SK-N-SH (cell line): ENCODE measurements around the gene DPEP2NB. TPM values are rescaled to one million over a fixed set of nuclear protein-coding genes. Genes with fewer than 3 reads are reported as not detected.

Experiments
- CTCF ChIA-PET: fragments of 300-600, 350-600 bp; formaldehyde crosslinking; extraction: SDS; loops from one replicate; lab custom pipeline; 2021; lab: Yijun Ruan, JAX
- POLR2A ChIA-PET: fragments of 350-600 bp; sonication (Branson Sonifier 250); formaldehyde crosslinking; extraction: SDS; loops from one replicate; lab custom pipeline; 2020; ENCODE audit warnings: antibody characterized with exemption, inconsistent platforms; lab: Yijun Ruan, JAX
- DNase-seq: peaks from one replicate; pipeline ENCODE4 v3.0.0; 2012
- H2AFZ ChIP-seq: fragments of 200-600 bp; sonication (generic); 2 replicates; pipeline ENCODE4 v1.8.1; 2016; ENCODE audit warnings: antibody characterized with exemption, mild to moderate bottlenecking, low read depth
- H3F3A ChIP-seq: fragments of 200-600 bp; sonication (generic); replicated peaks from 2 replicates; pipeline ENCODE3; 2016; ENCODE audit warnings: antibody characterized with exemption, mild to moderate bottlenecking; ENCODE audit not compliant: insufficient read depth
- H3K27ac ChIP-seq, 2 experiments: fragments of 200-500 bp in 1 of 2; fragments of 200-600 bp in 1 of 2; sonication (Bioruptor generic) in 1 of 2; sonication (generic), shearing (Covaris generic) in 1 of 2; 2 replicates each; pipeline versions ENCODE4 v1.5.1 to v1.6.1; 2014 to 2016; ENCODE audit warnings: low read depth in 2 of 2, inconsistent platforms in 1 of 2, low read length in 1 of 2, mild to moderate bottlenecking in 1 of 2, mixed read lengths in 1 of 2
- H3K27me3 ChIP-seq: fragments of 200-600 bp; sonication (generic), shearing (Covaris generic); 2 replicates; pipeline ENCODE4 v1.6.1; 2016; ENCODE audit warnings: mixed run types; ENCODE audit not compliant: insufficient read depth
- H3K36me3 ChIP-seq, 2 experiments: fragments of 200-500 bp in 1 of 2; fragments of 200-600 bp in 1 of 2; sonication (Bioruptor generic) in 1 of 2; sonication (generic) in 1 of 2; replicated peaks in 1 of 2; 2 replicates each; pipeline versions ENCODE3 to v1.5.1; 2014 to 2016; ENCODE audit warnings: low read length in 1 of 2, mild to moderate bottlenecking in 1 of 2; ENCODE audit not compliant: insufficient read depth in 2 of 2, control insufficient read depth in 1 of 2
- H3K4me1 ChIP-seq, 2 experiments: fragments of 200-500 bp in 1 of 2; fragments of 200-600 bp in 1 of 2; sonication (Bioruptor generic) in 1 of 2; sonication (generic), shearing (Covaris generic) in 1 of 2; 2 replicates each; pipeline versions ENCODE4 v1.5.1 to v1.6.1; 2014 to 2016; ENCODE audit warnings: low read depth in 1 of 2, low read length in 1 of 2, mixed run types in 1 of 2; ENCODE audit not compliant: insufficient read depth in 2 of 2, control insufficient read depth in 1 of 2
- H3K4me2 ChIP-seq: fragments of 200-600 bp; sonication (generic), shearing (Covaris generic); 2 replicates; pipeline ENCODE4 v1.6.1; 2017; ENCODE audit warnings: mixed run types
- H3K4me3 ChIP-seq, 2 experiments: fragments of 200-500 bp in 1 of 2; fragments of 200-600 bp in 1 of 2; sonication (Bioruptor generic) in 1 of 2; sonication (generic), shearing (Covaris generic) in 1 of 2; 2 replicates each; pipeline versions ENCODE4 v1.5.1 to v1.8.1; 2014 to 2016; ENCODE audit warnings: low read depth in 2 of 2, inconsistent platforms in 1 of 2, low read length in 1 of 2, mild to moderate bottlenecking in 1 of 2, mixed read lengths in 1 of 2, moderate library complexity in 1 of 2
- H3K79me2 ChIP-seq: fragments of 200-600 bp; sonication (generic); 2 replicates; pipeline ENCODE4 v1.8.1; 2017; ENCODE audit warnings: mild to moderate bottlenecking; ENCODE audit not compliant: insufficient read depth
- H3K9ac ChIP-seq: fragments of 200-600 bp; sonication (generic); 2 replicates; pipeline ENCODE4 v1.6.1; 2017; ENCODE audit warnings: mixed run types
- H3K9me2 ChIP-seq: fragments of 200-600 bp; sonication (generic); 2 replicates; pipeline ENCODE4 v1.6.1; 2017; ENCODE audit warnings: mixed run types
- H3K9me3 ChIP-seq: fragments of 200-600 bp; sonication (generic); 2 replicates; pipeline ENCODE4 v1.6.1; 2017; ENCODE audit warnings: mixed run types, mild to moderate bottlenecking, moderate library complexity
- H4K20me1 ChIP-seq: fragments of 200-600 bp; sonication (generic); 2 replicates; pipeline ENCODE4 v1.6.1; 2017; ENCODE audit warnings: mild to moderate bottlenecking, mixed run types; ENCODE audit not compliant: insufficient read depth
- FOXM1 ChIP-seq: IDR thresholded peaks from 2 replicates; pipeline ENCODE4 v1.4.0; 2012; ENCODE audit warnings: low read depth, mild to moderate bottlenecking
- NFIC ChIP-seq: IDR thresholded peaks from 2 replicates; pipeline ENCODE4 v1.4.0; 2012; ENCODE audit warnings: borderline replicate concordance
- NRF1 ChIP-seq: IDR thresholded peaks from 2 replicates; pipeline ENCODE4 v1.6.1; 2012; ENCODE audit warnings: low read depth, mild to moderate bottlenecking, low read length
- RAD21 ChIP-seq: IDR thresholded peaks from 2 replicates; pipeline ENCODE4 v1.6.1; 2012; ENCODE audit warnings: mild to moderate bottlenecking, low read length
- RFX5 ChIP-seq: IDR thresholded peaks from 2 replicates; pipeline ENCODE4 v1.6.1; 2012; ENCODE audit warnings: mild to moderate bottlenecking, improper control_type of control experiment, low read length
- SIN3A ChIP-seq: IDR thresholded peaks from 2 replicates; pipeline ENCODE4 v1.6.1; 2012; ENCODE audit warnings: low read depth, mild to moderate bottlenecking, low read length, moderate library complexity, borderline replicate concordance
- TAF1 ChIP-seq: IDR thresholded peaks from 2 replicates; pipeline ENCODE4 v1.6.1; 2012; ENCODE audit warnings: low read depth, mild to moderate bottlenecking, low read length, moderate library complexity, borderline replicate concordance
- TCF12 ChIP-seq: IDR thresholded peaks from 2 replicates; pipeline ENCODE4 v1.4.0; 2012
- WGBS: methylation state at CpG from one replicate; pipeline ENCODE4 v1.1.6; 2017; ENCODE audit warnings: low lambda C conversion rate; 5-methylcytosine and 5-hydroxymethylcytosine counted together
- polyA plus RNA-seq, 3 experiments: library from polyadenylated mRNA; depleted of rRNA; stranded (reverse); fragments of >200 nt; gene quantifications; 2 replicates each; pipeline ENCODE4 v1.2.3, GENCODE V29; 2012
- TF ChIP-seq, protein P1 (sequence below): fragments of 150-350 bp; IDR thresholded peaks from 2 replicates; pipeline ENCODE4 v1.6.1; 2017; ENCODE audit warnings: antibody characterized with exemption, low read length, low read depth, borderline replicate concordance
- TF ChIP-seq, protein P2 (sequence below): IDR thresholded peaks from 2 replicates; pipeline ENCODE4 v1.6.1; 2012; ENCODE audit warnings: mild to moderate bottlenecking, low read depth, low read length, moderate library complexity

The DPEP2NB gene
- polyA plus RNA-seq, 1 of the 3 experiments (the other 2 are of a cell fraction): not detected

DNA sequence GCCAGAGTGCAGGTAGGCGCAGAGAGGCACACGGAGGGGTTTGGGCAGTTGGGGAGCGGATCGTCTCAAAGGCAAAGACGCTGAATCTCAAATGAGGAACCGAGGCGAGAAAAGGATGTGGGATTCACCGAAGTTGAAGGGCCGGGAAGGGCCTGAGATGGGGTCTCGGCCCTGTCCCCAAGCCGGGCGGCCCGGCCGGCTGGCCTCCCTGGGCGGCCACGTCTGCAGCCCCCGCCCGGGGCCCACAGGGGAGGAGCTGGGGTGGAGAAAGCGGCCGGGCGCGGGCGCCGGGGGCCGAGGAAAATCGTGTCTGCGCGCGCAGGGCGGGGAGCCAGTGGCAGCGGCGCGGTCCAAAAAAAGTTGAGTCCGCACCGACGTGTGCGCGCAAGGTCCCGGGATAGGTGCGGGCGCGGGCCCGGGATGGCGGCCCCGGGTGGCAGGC, 47.7 kb downstream of the DPEP2NB start:
- Histone ChIP-seq H3K36me3 (peaks cover 14 to 18% of the 10 kb centered on the region in 2 experiments), H3F3A (peaks cover 4% of the 10 kb centered on the region), H3K9ac (peak overlapping the region; percentile 96), H3K27me3 (no peaks in the 10 kb centered on the region), H3K4me1 (peaks cover 15 to 32% of the 10 kb centered on the region in 2 experiments; a peak in 3 of 4 replicates), H3K4me3 (peak overlapping the region; percentile 73 to 79), H4K20me1 (peaks cover 39% of the 10 kb centered on the region), H3K79me2 (peaks cover 54% of the 10 kb centered on the region), H3K9me2 (no peaks in the 10 kb centered on the region), H3K9me3 (no peaks in the 10 kb centered on the region), H3K4me2 (peak overlapping the region; percentile 96), H2AFZ (peak overlapping the region; percentile 83; the same call in 1 of the 2 replicates), H3K27ac (peak overlapping the region; percentile 61 to 73)
- WGBS: 7% methylated on average over 28 of the region's 45 CpGs
- DNase-seq: peak; percentile 82
- peak; percentile 22; the same call in 1 of the 2 replicates for TF ChIP-seq TAF1
- TF ChIP-seq, protein P1, sequence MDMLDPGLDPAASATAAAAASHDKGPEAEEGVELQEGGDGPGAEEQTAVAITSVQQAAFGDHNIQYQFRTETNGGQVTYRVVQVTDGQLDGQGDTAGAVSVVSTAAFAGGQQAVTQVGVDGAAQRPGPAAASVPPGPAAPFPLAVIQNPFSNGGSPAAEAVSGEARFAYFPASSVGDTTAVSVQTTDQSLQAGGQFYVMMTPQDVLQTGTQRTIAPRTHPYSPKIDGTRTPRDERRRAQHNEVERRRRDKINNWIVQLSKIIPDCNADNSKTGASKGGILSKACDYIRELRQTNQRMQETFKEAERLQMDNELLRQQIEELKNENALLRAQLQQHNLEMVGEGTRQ: no peak
- TF ChIP-seq FOXM1: no peak
- peak; percentile 22; the same call in 1 of the 2 replicates for TF ChIP-seq SIN3A
- CTCF ChIA-PET: interaction anchor here (0.6 to 1.0 kb wide), 3 partner anchors 151 to 406 kb away, joined by 3 read pairs; partner anchors contain the start of gene CTCF
- POLR2A ChIA-PET: no interaction called here

DNA sequence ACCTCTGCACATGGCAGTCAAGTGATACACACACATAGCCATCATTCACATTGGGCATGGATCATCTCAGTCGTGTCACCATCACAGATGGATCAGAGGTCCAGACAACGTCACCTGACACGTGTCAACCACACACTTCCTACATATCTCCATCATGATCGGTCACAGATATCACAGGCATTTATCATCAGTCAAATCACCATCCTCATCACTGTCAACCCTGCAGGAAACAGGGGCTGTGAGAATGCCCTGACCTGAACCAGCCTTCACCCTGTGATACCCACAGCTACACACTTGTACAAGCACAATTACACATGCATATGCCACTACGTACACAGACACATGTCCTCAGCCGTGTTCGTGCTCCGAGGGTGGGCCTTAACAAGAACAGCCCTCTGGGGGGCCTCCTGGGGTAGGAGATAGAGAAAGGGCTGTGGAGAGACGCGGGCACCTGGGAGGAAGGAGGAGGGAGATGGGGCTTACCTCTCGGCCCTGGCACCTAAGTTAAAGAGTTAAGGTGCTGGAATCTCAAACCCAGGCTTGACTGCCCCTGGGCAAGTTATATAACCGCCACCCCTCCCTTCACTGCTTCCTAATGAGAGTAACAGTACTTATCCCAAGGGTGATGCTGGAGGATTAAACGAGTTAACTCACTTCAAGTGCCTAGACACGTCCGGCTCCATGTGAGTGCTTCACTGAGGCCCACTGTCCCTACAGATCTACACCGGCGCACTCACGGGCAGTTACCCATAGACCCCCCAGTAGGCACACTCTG, 48.3 kb downstream of the DPEP2NB start:
- peak overlapping the region; percentile 96 for H3K4me2 ChIP-seq
- H3K36me3 ChIP-seq: peaks cover 20 to 21% of the 10 kb centered on the region in 2 experiments
- peaks cover 44% of the 10 kb centered on the region for H4K20me1 ChIP-seq
- H3K27me3 ChIP-seq: no peaks in the 10 kb centered on the region
- no peaks in the 10 kb centered on the region for H3K9me3 ChIP-seq
- H2AFZ ChIP-seq: no peak overlapping the region
- peaks cover 4% of the 10 kb centered on the region for H3F3A ChIP-seq
- CTCF ChIA-PET: interaction anchor here (0.6 to 1.0 kb wide), 3 partner anchors 151 to 405 kb away, joined by 3 read pairs; partner anchors contain the start of gene CTCF
- peak overlapping the region; percentile 96 for H3K9ac ChIP-seq
- peak overlapping the region; percentile 34 to 73 for H3K27ac ChIP-seq
- peaks cover 15 to 32% of the 10 kb centered on the region in 2 experiments; a peak in 3 of 4 replicates for H3K4me1 ChIP-seq
- POLR2A ChIA-PET: interaction anchor here (1.2 kb wide), 1 partner anchor 28 kb away, joined by 6 read pairs; no protein-coding TSS in a partner anchor
- H3K9me2 ChIP-seq: no peaks in the 10 kb centered on the region
- 53% methylated on average over 15 of the region's 18 CpGs for WGBS
- DNase-seq: no peak
- TF ChIP-seq NRF1 (no peak), SIN3A (no peak), NFIC (no peak), TCF12 (no peak), RAD21 (no peak), RFX5 (no peak)
- TF ChIP-seq, protein P2, sequence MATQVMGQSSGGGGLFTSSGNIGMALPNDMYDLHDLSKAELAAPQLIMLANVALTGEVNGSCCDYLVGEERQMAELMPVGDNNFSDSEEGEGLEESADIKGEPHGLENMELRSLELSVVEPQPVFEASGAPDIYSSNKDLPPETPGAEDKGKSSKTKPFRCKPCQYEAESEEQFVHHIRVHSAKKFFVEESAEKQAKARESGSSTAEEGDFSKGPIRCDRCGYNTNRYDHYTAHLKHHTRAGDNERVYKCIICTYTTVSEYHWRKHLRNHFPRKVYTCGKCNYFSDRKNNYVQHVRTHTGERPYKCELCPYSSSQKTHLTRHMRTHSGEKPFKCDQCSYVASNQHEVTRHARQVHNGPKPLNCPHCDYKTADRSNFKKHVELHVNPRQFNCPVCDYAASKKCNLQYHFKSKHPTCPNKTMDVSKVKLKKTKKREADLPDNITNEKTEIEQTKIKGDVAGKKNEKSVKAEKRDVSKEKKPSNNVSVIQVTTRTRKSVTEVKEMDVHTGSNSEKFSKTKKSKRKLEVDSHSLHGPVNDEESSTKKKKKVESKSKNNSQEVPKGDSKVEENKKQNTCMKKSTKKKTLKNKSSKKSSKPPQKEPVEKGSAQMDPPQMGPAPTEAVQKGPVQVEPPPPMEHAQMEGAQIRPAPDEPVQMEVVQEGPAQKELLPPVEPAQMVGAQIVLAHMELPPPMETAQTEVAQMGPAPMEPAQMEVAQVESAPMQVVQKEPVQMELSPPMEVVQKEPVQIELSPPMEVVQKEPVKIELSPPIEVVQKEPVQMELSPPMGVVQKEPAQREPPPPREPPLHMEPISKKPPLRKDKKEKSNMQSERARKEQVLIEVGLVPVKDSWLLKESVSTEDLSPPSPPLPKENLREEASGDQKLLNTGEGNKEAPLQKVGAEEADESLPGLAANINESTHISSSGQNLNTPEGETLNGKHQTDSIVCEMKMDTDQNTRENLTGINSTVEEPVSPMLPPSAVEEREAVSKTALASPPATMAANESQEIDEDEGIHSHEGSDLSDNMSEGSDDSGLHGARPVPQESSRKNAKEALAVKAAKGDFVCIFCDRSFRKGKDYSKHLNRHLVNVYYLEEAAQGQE: no peak
- H3K79me2 ChIP-seq: peaks cover 60% of the 10 kb centered on the region
- H3K4me3 ChIP-seq: peak overlapping the region; percentile 73 to 79
